Thyroid gland (tissue), 4 donors: ENCODE measurements around the gene TFCP2L1. TPM values are rescaled to one million over a fixed set of nuclear protein-coding genes. Genes with fewer than 3 reads are reported as not detected.
A peak's percentile ranks its signal among the peaks of the same experiment; 100 is the strongest.

Experiments
- DNase-seq, 2 donors: peaks; one replicate each; pipeline ENCODE4 v3.0.0-alpha.2; 2019
- H3K27ac ChIP-seq, 3 donors: fragments of 200-600 bp; sonication (generic); 1 replicate in 2 of 3; 2 replicates in 1 of 3; pipeline ENCODE4 v1.5.1; 2016 to 2019; ENCODE audit warnings: mild to moderate bottlenecking in 1 of 3, moderate library complexity in 1 of 3
- H3K27me3 ChIP-seq: fragments of 200-600 bp; sonication (generic); one replicate; pipeline ENCODE4 v1.5.1; 2019
- H3K36me3 ChIP-seq, 2 donors: fragments of 200-600 bp; sonication (generic); one replicate each; pipeline ENCODE4 v1.5.1; 2016 to 2019
- H3K4me1 ChIP-seq, 2 donors: fragments of 200-600 bp; sonication (generic); one replicate each; pipeline ENCODE4 v1.5.1; 2017 to 2019
- H3K4me3 ChIP-seq, 3 donors: fragments of 200-600 bp; sonication (generic); replicated peaks in 1 of 3; 1 replicate in 2 of 3; 2 replicates in 1 of 3; pipeline ENCODE4 v1.5.1; 2016; ENCODE audit warnings: mild to moderate bottlenecking in 1 of 3
- H3K9me3 ChIP-seq: fragments of 200-600 bp; sonication (generic); one replicate; pipeline ENCODE4 v1.5.1; 2017
- POLR2A ChIP-seq, 2 donors: fragments of 450-650 bp; IDR thresholded peaks; one replicate each; pipeline ENCODE4 v1.6.1; 2017; ENCODE audit warnings: antibody characterized with exemption in 2 of 2, mild to moderate bottlenecking in 2 of 2, moderate library complexity in 1 of 2
- WGBS, 2 donors: methylation state at CpG; one replicate each; pipeline ENCODE4 v1.1.5; 2017; 5-methylcytosine and 5-hydroxymethylcytosine counted together
- intact Hi-C: fragments of 100-400 bp; cut with DNase I; formaldehyde crosslinking; loops from one replicate; pipeline ENCODE4 v1.15.1; 2023
- total RNA-seq, 4 donors: library from RNA; depleted of rRNA; stranded (reverse); fragments of >200 nt; gene quantifications; one replicate each; pipeline ENCODE4 v1.2.3, GENCODE V29; 2016
- TF ChIP-seq, protein P1 (sequence below), 6 experiments: fragments of 200-600 bp in 3 of 6; fragments of 450-650 bp in 3 of 6; sonication (generic) in 3 of 6; IDR thresholded peaks; one replicate each; pipeline ENCODE4 v1.5.1; 2016 to 2019; ENCODE audit warnings: antibody characterized with exemption in 6 of 6, mild to moderate bottlenecking in 2 of 6, inconsistent platforms in 1 of 6, moderate library complexity in 1 of 6

The TFCP2L1 gene
- total RNA-seq, 4 donors from 2014 or later, result 97.4 to 188 (median 146) TPM

DNA sequence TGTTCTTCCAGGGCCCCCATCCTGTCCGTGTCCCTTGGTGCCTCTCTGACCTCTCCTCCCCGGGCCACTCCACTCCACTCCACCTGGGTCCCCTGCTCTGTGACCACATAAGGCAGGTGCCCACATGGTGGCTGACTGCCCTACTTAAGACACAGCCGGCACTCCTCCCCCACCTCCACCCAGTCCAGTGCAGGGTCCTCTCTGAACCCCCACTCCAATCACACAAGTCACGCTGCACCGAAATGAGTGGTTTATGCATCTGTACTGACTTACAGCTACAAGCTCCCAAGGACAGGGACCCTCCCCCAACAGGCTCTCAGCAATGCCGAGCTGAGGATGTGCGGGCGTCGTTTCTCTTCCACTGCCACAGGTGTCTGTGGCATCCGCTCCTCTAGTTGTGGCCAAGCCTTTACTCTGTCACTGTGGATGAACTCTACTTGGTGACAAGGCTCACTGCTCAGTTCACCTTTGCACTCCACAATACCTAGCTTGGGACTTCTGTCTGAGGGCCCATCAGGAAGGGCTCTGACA, 48.3 kb downstream of the TFCP2L1 start:
- Histone ChIP-seq H3K27ac (peak overlapping the region; percentile 15 to 34 (median 28)), H3K4me3 (no peak overlapping the region), H3K27me3 (no peaks in the 10 kb centered on the region), H3K4me1 (peaks cover 19 to 23% of the 10 kb centered on the region in 2 donors), H3K9me3 (no peaks in the 10 kb centered on the region), H3K36me3 (peaks cover 74 to 86% of the 10 kb centered on the region in 2 donors)
- no peak for DNase-seq
- no peak for TF ChIP-seq POLR2A (IDR thresholded peaks at IDR 0.05)
- TF ChIP-seq, protein P1, sequence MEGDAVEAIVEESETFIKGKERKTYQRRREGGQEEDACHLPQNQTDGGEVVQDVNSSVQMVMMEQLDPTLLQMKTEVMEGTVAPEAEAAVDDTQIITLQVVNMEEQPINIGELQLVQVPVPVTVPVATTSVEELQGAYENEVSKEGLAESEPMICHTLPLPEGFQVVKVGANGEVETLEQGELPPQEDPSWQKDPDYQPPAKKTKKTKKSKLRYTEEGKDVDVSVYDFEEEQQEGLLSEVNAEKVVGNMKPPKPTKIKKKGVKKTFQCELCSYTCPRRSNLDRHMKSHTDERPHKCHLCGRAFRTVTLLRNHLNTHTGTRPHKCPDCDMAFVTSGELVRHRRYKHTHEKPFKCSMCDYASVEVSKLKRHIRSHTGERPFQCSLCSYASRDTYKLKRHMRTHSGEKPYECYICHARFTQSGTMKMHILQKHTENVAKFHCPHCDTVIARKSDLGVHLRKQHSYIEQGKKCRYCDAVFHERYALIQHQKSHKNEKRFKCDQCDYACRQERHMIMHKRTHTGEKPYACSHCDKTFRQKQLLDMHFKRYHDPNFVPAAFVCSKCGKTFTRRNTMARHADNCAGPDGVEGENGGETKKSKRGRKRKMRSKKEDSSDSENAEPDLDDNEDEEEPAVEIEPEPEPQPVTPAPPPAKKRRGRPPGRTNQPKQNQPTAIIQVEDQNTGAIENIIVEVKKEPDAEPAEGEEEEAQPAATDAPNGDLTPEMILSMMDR (IDR thresholded peaks at IDR 0.05), result no peak
- WGBS, 2 donors, result 91 to 93% methylated on average over 10 of the region's 10 CpGs
- intact Hi-C loops, result loop anchor here (10.0 kb wide), 1 partner anchor 48 kb away; the partner anchor contains the start of gene TFCP2L1

GRCh38 chr2:121236101-121236640, 48.8 kb downstream of the TFCP2L1 start:
- Histone ChIP-seq H3K27ac (peak overlapping the region in 2 of 3 donors; percentile 15 to 28), H3K4me3 (no peak overlapping the region), H3K9me3 (no peaks in the 10 kb centered on the region), H3K36me3 (peaks cover 78 to 92% of the 10 kb centered on the region in 2 donors), H3K4me1 (peaks cover 19 to 23% of the 10 kb centered on the region in 2 donors), H3K27me3 (no peaks in the 10 kb centered on the region)
- intact Hi-C loops, result loop anchor here (10.0 kb wide), 1 partner anchor 49 kb away; the partner anchor contains the start of gene TFCP2L1
- no peak for DNase-seq
- 92 to 93% methylated on average over 12 to 13 of the region's 13 CpGs for WGBS, 2 donors
- TF ChIP-seq POLR2A (IDR thresholded peaks at IDR 0.05), result no peak
- TF ChIP-seq, protein P1 (IDR thresholded peaks at IDR 0.05), result no peak

DNA sequence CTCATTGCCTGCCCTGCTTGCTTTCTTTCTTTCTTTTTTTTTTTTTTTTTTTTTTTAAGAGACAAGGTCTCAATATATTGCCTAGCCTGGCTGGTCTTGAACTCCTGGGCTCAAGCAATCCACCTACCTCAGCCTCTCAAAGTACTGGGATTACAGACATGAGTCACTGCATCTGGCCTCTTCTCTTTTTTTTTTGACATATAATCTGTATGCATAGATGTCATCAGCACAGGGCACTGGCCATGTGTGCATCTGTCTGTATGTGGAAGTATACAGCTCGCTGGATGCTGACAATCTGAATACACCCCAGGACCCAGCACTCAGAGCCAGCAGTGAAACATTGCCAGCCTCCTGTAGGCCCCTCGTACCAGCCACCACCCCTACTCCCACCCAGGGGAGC, 49.5 kb downstream of the TFCP2L1 start:
- H3K9me3 ChIP-seq, result no peaks in the 10 kb centered on the region
- H3K4me1 ChIP-seq, result peaks cover 20 to 23% of the 10 kb centered on the region in 2 donors
- peaks cover 79 to 90% of the 10 kb centered on the region in 2 donors for H3K36me3 ChIP-seq
- no peak for DNase-seq
- intact Hi-C loops, result loop anchor here (10.0 kb wide), 1 partner anchor 49 kb away; the partner anchor contains the start of gene TFCP2L1
- no peak overlapping the region for H3K27ac ChIP-seq
- 93 to 100% methylated on average over 2 of the region's 2 CpGs for WGBS, 2 donors
- H3K4me3 ChIP-seq, result no peak overlapping the region
- H3K27me3 ChIP-seq, result no peaks in the 10 kb centered on the region
- TF ChIP-seq, protein P1 (IDR thresholded peaks at IDR 0.05), result no peak
- TF ChIP-seq POLR2A (IDR thresholded peaks at IDR 0.05), result no peak

GRCh38 chr2:121234791-121235190, 50.2 kb downstream of the TFCP2L1 start:
- WGBS, 2 donors, result 80 to 93% methylated on average over 7 to 8 of the region's 9 CpGs
- no peak for DNase-seq
- no peak for TF ChIP-seq POLR2A (IDR thresholded peaks at IDR 0.05)
- TF ChIP-seq, protein P1 (IDR thresholded peaks at IDR 0.05), result no peak

DNA sequence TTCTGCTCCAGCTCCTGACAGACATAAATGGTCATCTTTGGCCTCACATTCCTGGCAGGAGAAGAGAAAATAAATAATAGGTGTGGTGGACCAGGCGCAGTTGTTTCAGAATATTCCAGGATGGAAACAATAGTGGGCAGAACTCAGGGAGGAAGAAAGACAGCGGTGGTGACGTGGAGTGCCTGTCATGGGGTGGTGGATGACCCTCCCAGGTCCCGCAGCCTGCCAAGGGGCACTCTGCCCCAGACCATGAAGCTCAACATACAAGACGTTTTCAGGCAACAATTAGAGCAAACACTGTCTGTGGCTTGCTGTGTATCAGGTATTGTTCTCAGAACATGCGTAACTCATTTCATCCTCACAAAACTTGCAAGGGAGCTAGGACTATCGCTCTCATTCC, 50.9 kb downstream of the TFCP2L1 start:
- TF ChIP-seq POLR2A (IDR thresholded peaks at IDR 0.05), result no peak
- TF ChIP-seq, protein P1 (IDR thresholded peaks at IDR 0.05), result no peak
- Histone ChIP-seq H3K4me1 (peaks cover 29 to 37% of the 10 kb centered on the region in 2 donors), H3K27me3 (no peaks in the 10 kb centered on the region), H3K36me3 (peaks cover 65 to 78% of the 10 kb centered on the region in 2 donors), H3K27ac (peak overlapping the region in 2 of 3 donors; percentile 10 to 81), H3K4me3 (no peak overlapping the region), H3K9me3 (no peaks in the 10 kb centered on the region)
- WGBS, 2 donors, result 89 to 93% methylated on average over 7 of the region's 7 CpGs
- no peak for DNase-seq
- intact Hi-C loops, result loop anchor here (10.0 kb wide), 1 partner anchor 51 kb away; the partner anchor contains the start of gene TFCP2L1

More at GRCh38 chr2:121234791-121235190, 50.2 kb downstream of the TFCP2L1 start:
- Histone ChIP-seq H3K9me3 (no peaks in the 10 kb centered on the region), H3K27me3 (no peaks in the 10 kb centered on the region), H3K27ac (peak overlapping the region in 1 of 3 donors; percentile 81), H3K4me1 (peaks cover 23 to 31% of the 10 kb centered on the region in 2 donors), H3K36me3 (peaks cover 71 to 84% of the 10 kb centered on the region in 2 donors), H3K4me3 (no peak overlapping the region)
- intact Hi-C loops, result loop anchor here (10.0 kb wide), 1 partner anchor 50 kb away; the partner anchor contains the start of gene TFCP2L1
